NCI-H2227 (cell line): ENCODE results near the gene GPRC5A.

Experiments used
- DNase-seq: peaks from one replicate; lab custom pipeline; 2025; ENCODE audit not compliant: unreplicated experiment; lab: John Stamatoyannopoulos, UW

The GPRC5A gene

DNA sequence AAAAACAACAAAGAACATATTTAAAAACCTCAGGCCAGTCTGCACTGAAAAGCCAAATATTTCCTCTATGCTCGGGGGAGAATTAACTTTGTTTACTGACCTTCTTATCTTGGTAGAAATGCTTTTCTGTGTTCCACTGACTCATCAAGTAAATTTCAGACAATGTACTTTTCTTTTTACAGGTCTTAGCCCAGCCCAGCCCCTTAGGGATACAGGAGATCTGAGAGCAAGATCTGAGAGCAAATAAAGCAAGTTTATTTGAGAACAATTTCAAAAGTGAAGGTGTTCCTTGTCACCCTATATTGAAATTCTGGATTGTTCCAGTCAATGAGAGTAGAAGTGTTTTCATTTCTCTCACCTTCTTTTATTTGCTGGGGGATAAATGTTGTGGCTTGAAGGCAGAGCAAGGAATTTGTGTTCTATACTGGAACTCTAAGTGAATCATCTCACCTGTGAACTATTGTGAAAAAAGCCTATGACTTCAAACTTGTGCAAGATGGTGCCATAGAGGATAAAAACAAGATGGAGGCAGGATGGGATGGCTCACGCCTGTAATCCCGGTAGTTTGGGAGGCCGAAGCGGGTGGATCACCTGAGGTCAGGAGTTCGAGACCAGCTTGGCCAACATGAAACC is 7.9 kb upstream of the GPRC5A start:
- no peak for DNase-seq

DNA sequence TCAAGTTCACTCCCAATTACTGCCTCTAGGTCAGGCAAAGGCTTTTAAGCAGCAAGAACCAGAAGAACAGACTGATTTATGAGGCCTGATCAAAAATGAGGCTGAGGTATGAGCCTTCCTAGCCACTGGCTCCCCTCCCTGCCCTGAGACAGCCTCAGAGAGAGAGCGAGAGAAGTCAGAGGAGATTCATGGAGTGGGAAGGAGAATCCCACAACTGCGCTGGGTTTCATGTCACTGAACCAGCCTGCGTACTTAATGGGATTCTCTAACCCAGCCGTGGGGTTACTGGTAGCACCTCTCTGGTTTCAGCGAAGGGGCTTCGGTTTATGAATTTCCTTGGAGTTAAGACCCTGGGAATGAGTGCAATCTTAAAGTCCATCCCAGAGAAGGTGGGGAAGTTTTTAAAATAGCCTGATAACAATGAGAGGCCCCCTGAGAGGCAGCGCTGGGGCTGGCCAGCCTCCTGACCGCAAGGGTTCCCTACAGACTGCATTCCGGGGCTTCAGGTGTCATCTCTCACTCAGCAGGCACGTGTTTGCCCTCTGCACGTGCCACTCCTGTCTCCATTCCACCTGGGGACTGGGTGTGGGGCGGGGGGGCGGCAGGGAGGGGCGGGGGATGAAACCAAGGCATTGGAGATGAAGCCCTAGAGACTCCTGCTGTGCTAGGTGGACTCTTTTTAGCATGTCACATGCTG is 6.1 kb upstream of the GPRC5A start:
- DNase-seq = no peak

GRCh38 chr12:12887471-12887870 is 3.9 kb upstream of the GPRC5A start:
- no peak for DNase-seq

DNA sequence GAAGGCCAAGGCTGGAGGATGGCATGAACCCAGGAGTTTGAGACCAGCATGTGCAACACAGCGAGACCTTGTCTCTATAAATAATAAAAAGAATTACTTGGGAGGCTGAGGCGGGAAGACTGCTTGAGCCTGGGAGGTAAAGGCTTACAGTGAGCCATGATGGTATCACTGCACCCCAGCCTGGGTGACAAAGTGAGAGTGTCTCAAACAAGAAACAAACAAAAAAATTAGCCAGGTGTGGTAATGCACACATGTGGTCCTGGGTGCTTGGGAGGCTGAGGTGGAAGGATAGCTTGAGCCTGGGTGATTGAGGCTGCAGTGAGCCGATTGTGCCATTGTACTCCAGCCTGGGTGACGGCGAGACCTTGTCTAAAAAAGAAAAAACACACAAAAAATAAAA is 1.7 kb upstream of the GPRC5A start:
- no peak for DNase-seq

GRCh38 chr12:12890543-12891079 is 751 bp upstream of the GPRC5A start:
- DNase-seq = peak; percentile 13

DNA sequence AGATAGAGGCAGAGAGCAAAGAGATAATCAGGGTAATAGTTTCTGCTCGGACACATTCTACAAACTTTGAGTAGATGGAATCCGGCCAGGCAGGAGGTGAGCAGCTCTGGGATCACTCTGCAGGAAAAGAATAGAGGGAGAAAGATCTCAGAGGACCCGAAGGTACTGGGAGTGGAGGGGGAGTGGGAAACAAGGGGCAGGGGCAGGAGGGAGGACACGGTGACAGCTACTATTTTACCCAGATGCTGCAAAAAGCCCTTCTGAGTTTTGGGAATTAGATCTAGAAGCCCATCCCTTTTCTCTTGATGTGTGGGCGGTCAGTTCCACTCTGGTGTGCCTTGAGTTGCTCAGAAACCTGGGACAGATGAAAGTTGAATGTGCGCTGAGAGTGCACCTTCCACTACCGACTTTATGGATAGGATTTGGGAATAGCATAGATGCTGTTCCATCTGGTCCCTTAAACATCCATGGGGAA is 556 bp downstream of the GPRC5A start:
- no peak for DNase-seq

- DNase-seq = no peak
Measured at GRCh38 chr12:12892681-12893141, 1.3 kb downstream of the GPRC5A start.

GRCh38 chr12:12893438-12893837 is 2.1 kb downstream of the GPRC5A start:
- no peak for DNase-seq

DNA sequence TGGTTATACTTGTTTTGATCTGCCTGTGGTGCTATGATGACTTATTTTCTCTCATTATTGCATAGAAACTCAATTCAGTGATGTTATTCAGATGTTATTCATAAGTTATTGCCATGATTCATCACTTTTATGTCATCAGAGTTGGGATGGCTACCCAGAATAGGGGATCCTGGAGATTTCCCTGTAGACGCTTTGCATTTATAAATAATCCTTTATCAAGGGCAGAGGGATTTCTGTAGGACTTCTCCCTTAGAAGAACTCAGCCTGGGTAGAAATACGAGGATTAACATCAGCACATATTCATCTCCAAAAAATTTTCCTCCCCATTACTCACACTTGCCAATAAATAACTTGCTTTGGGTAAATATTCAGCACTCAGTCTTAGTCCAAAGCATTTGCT is 4.9 kb downstream of the GPRC5A start:
- DNase-seq = no peak

GRCh38 chr12:12897302-12897701 is 5.9 kb downstream of the GPRC5A start:
- no peak for DNase-seq

DNA sequence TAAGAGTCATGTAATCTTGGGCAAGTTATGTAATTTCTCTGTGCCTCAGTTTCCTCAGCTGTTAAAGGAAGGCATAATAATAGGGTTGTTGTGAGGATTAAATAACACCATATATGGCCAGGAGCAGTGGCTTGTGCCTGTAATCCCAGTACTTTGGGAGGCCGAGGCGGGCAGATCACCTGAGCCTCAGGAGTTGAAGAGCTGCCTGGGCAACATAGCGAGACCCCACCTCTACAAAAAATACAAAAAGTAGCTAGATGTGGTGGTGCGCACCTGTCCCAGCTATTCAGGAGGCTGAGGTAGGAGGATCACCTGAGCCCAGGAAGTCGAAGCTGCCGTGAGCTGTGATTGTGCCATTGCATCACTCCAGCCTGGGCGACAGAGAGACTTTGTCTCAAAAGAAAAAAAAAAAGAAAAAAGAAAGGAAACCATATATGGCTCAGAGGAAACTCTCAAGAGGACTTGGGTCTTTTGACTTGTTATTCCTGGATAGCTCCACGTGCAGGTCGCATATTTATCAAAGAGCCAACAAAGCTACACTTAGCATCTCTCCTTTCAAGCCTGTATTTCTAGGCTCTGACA is 6.9 kb downstream of the GPRC5A start:
- DNase-seq = no peak

- no peak for DNase-seq
Measured at GRCh38 chr12:12898911-12899511, 7.6 kb downstream of the GPRC5A start.

GRCh38 chr12:12899530-12900380 is 8.4 kb downstream of the GPRC5A start:
- no peak for DNase-seq

GRCh38 chr12:12900786-12901157 is 9.4 kb downstream of the GPRC5A start:
- DNase-seq = no peak

DNA sequence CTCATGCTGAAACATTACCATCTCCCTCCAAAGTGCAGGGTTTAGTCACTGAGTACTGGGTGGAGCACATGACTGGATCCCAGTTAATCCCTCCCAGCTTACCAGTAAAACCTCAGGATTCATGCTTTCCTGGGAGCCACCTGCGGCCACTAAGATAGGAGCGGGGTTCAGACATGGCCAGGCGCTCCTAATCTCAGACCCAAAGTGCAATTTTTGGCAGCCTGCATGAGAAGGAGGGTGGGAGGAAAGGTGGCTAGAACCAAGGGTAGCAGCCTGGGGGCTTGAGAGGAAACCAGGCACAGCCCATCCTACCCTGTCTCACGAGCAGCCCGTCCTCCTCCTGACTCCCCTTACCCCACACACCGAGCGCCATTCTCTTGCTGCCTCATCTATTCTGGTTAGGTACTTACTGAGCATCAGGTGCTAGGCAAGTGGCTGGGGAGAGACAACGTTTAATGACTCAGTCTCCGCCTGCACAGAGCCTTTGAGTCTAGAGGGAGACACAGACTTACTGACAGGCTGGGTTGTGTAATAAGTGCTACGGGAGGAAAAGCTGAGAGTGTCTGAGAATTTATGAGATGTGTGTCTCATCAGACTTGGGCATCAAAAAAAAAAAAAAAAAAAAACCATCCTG is 9.9 kb downstream of the GPRC5A start:
- no peak for DNase-seq

GRCh38 chr12:12902036-12902435 is 10.7 kb downstream of the GPRC5A start:
- no peak for DNase-seq

DNA sequence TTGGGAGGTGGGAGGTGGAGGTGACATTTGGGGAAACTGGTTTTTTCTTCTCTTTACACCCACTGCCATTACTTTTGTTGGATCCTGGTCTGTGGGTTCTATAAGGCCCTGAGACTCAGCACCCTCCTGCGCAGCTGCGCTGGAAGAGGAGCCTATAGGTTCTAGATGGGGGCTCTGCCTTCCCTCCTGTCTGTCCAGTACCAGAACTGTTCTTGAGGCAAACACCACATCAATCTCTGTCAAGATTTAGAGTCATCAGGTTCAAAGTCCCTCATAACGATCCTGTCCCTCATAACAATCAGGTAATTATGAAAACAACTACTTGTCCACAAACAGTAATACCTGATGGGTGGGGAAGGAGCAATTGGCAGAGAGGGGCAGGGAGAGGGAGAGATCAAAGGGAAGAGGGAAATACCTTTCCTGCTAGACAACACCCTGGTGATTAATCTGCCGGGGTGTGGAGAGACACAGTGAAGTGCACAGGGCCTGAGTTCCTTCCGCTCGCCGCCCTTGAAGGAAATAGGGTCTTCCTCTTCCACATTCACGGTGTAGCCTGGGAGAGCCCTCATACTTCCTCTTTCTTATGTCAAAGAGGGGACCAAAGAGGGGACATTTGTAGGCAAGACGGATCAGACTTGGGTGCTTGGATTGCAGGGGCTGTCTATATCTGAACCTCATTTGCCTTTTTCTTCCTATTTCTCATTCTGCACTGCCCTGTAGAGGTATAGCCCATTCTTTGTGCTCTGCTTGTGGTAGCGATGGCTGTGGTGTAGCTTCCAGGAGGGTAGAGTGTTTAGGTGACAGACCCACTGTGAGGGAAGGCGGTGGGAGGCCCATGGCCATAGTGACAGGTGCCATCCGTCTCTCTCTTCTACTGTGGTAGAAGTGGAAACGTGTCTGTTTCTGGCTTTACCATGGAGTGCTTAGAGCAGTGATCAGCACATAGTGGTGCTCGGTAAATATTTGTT is 12.6 kb downstream of the GPRC5A start:
- no peak for DNase-seq

DNA sequence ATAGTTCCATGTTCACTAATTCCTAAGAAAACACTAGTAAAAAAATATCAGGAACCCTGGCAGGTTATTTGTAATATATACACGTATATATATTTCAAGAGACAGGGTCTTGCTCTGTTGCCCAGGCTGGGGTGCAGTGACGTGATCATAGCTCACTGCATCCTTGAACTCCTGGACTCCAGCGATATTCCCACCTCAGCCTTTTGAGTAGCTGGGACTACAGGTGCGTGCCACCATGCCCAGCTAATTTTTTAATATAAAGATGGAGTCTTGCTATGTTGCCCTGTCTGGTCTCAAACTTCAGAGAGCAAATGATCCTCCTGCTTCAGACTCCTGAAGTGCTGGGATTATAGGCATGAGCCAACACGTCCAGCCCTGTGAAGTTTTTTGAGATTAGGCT is 16.2 kb downstream of the GPRC5A start:
- no peak for DNase-seq

DNA sequence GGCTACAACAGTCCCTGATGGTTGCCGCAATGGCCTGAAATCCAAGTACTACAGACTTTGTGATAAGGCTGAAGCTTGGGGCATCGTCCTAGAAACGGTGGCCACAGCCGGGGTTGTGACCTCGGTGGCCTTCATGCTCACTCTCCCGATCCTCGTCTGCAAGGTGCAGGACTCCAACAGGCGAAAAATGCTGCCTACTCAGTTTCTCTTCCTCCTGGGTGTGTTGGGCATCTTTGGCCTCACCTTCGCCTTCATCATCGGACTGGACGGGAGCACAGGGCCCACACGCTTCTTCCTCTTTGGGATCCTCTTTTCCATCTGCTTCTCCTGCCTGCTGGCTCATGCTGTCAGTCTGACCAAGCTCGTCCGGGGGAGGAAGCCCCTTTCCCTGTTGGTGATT is 16.9 kb downstream of the GPRC5A start:
- no peak for DNase-seq
